Embryonic facial prominence (tissue), 1 donor: ENCODE data around the gene CD9.
A peak's percentile ranks its signal among the peaks of the same experiment; 100 is the strongest.
"Not testable (repeated sequence)": the region's sequence is repeated elsewhere in the genome, so short reads cannot be mapped to it uniquely, and the experiment has no call there.

Experiments used
- DNase-seq: peaks from one replicate; pipeline ENCODE4 v3.0.0-alpha.2; 2016; ENCODE audit errors: extremely low spot score

CD9 gene

DNA sequence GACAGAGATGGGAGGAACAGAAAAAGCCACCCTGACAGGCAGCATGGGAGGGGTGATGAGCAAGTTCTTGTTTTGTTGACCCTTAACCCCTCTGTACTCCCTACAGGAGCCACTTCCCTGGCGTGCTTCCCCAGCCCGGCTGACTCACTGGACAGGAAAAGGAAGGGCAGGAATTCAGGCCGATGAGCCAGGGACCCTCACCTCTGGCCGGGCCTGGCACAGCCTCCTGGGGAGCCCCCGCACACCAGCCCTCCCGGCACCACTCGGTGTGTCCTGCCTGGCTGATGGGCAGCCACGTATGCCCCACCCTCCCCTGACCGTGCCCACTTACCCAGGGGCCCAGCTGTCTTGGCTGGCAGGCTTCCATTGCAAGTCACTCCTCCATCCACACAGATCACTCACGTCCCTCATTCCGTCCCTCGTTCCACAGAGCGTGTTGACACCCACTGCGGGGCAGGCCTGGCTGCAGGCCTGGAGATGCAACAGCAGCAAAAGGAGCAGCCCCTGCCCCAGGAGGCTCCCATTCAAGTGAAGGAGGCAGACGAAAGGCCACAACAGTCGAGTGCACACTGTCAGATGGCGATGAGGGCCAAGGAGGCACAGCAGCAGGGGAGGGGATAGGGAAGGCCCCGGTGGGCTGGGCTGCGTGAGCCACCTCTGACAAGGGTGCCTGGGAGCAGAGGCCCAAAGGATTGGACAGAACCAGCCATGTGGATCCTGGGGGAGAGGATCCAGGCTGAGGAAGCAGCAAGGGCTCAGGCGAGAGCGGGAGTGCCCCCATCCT is 19.7 kb upstream of the CD9 start:
- no peak for DNase-seq

DNA sequence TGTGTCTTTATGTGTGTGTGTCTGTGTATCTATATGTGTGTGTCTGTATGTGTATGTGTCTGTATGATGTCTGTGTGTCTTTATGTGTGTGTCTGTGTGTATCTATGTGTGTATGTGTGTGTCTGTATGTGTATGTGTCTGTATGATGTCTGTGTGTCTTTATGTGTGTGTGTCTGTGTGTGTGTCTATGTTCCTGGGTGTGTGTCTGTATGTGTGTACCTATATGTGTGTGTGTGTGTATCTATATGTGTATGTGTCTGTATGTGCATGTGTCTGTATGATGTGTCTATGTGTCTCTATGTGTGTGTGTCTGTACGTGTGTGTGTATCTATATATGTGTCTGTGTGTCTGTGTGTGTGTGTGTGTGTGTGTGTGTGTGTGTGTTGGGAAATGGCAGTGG is 19.0 kb upstream of the CD9 start:
- no peak for DNase-seq

DNA sequence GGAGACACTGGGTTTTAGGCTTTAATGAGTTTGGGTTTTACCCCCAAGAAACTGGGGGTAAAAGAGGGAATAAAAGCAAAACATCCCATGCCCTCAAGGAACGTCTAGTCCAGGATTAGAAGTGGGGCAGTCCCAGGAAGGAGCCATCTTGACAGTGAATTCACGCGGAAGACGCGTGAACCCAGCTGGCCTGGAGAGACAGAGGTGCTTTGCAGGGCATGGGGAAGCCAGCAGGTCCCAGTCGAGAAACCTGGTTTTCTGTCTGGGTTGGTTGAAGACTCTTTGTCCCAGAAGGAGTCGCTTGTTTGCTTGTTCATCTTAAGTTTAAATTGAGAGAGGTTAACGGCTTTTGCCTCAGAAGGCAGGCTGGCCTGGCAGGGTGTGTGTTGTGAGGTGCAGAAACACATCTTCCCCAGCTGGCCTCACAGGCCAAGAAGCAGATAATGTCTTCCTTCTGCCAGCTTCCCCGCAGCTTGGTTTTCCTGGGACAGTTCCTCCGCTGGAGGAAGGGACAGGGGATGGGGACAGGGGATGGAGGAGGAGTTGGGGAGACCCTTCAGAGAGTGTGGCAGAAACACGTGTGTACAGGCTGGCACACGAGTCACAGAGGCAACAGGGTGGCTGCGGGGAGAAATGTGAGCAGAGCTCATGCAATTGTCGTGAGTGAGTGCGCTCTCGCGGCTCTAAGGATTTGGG is 18.5 kb upstream of the CD9 start:
- no peak for DNase-seq

DNA sequence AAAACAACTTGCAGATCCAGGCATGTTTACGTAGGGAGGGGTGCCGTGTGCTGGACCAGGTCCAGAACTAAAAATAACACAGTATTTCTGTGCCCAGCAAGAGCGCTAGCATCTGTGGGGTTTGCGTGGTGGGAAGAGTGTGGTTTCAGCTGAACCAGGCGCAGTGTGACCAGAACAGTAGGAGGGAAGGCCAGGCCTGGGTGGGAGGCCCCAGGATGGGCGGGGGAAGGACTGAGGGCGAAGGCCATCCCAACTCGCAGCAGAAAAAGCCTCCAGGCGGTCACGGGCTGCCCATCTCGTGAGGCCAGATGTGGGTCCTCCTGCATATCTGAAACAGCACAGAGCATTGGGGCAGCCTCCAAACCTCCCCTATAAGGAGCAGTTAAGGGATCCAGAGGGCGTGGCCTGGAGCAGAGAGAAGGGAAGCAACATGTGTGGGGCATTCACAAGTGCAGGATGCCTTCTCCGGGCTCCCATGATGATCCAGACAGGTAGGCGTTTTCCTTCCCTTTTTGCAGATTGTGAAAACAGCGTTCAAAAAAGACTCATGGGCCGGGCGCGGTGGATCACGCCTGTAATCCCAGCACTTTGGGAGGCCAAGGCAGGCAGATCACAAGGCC is 17.8 kb upstream of the CD9 start:
- peak; percentile 72 for DNase-seq

DNA sequence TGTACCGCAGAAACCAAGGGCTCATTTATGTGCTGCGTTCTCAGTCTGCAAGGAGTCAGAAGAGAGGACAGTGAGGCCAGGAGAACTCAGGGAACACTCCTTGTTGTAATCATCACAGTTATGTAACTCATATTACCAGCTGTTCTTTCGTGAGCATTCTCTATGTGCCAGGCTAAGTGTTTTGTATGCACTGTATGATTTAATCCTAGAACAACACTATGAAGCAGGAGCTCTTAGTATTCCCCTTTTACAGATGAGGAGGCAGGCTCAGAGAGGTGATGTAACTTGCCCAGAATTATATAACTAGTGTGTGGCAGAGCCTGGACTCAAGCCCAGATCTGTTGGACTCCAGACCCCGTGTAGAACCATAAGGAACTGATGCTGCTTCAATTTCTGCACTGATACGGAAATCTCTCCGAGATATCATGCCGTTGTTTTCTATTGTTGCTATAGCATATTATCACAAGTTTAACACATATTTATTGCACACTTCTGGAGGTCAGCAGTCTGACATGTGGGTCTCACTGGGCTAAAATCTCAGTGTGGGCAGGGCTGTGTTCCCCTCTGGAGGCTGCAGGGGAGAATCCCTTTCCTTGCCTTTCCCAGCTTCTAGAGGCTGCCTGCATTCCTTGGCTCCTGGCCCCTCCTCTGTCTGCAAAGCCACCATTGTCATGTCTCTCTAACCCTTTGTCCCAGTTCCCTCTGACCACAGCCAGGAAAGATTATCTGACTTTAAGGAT is 16.3 kb upstream of the CD9 start:
- DNase-seq: no peak

DNA sequence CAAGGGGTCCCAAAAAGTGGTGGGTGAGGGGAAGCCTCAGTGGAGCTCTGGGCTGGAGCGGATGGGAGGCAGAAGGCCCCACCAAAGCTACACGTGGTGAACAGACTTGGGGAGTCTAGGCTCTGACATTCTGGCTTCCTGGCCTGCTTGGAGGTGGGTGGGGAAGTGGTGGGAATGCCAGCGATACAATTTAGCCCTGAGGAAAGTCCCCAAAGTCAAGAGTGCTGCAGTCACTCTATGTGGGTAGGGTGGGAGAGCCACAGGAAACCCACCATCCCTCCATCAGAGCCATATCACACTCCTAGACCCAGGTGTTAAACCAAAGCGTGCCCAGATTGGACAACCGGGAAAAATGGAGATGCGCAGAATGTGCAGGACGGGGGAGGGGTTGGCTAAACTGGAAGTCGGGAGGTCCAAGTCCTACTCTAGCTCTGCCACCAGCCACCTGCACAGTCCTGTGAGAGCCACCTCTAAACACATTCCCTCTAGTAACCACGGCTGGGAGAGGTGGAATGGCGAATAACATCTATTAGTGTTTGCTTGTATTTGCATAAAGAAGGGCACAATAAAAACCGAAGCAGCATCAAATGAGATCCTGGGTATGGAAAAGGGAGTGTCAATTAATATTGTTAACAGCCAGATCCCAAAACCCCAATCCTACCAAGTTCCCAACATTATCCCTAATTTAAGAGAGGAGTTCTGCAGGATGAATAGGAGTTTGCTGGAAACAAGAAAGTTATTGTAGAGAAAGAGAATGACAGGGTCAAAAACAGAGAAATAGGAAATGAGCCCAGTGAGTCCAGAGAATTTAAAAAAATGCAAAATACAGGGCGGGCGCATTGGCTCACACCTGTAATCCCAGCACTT is 14.0 kb upstream of the CD9 start:
- no peak for DNase-seq

DNA sequence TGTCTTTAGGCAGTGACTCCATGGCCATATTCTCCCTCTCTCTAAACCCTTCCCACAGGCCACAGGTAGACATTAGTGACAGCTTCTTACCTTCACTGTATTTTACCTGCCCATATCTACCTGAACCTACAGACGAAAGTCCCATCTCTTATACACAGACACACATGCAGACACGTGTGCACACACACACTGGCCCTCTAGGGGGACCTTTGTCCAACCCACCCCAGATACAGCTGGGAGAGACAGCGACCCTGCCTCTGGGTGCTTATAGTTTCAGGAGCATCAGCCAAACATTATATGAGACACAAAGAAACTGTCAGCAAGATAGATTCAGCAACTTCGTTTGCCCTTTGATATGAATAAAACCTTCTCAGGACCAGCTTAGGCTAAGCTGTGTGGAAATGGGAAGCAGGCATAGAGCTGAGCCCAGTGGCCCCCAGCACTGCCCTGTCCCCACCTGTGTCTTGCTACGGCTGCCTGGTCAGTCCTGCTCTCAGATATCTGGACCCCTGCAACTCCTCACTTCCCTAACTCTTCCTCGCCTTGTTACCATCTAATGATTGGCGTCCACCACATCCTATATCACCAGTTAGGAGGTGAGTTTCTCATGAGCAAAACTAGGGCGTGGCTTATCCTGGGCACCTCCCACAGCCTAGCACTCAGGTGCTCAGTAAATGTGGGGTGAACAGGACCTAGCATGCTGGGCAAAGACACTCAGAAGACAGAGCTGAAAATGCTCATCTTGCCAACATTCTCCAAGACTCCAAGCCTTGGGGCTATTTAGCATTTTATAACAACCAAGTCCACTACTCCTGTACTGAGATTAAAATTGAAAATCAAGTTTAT is 12.0 kb upstream of the CD9 start:
- no peak for DNase-seq

DNA sequence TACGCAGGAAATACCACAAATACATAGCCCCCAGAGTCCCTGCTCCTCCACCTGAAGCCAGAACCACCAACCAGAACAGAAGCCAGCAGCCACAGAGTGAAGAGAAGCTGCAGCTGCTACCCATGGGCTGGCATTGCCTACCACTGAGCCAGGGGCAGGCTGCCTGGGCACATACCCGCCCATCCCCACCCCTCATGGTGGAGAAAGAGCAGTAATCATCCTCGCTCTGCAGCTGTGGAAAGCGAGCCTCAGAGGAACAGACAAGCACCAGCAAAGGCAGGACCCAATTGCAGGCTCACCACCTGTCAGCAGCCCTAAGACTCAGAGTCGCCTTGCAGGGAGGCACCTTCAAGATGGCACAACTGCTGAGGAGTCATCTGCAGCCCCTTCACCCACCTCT is 11.2 kb upstream of the CD9 start:
- DNase-seq: no peak

DNA sequence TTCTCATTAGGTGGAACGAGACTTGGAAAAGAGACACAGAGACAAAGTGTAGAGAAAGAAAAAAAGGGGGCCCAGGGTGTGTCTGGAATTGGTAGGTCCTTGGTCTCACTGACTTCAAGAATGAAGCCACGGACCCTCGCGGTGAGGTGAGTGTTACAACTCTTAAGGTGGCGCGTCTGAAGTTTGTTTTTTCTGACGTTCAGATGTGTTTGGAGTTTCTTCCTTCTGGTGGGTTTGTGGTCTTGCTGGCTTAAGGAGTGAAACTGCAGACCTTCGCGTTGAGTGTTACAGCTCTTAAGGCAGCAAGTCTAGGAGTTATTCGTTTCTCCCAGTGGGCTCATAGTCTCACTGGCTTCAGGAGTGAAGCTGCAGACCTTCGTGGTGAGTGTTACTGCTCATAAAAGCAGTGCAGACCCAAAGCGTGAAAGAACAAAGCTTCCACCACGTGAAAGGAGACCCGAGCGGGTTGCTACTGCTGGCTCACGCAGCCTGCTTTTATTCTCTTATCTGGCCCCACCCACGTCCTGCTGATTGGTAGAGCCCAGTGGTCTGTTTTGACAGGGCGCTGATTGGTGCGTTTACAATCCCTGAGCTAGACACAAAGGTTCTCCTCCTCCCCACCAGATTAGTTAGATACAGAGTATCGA is 10.1 kb upstream of the CD9 start:
- not testable (repeated sequence) for DNase-seq

DNA sequence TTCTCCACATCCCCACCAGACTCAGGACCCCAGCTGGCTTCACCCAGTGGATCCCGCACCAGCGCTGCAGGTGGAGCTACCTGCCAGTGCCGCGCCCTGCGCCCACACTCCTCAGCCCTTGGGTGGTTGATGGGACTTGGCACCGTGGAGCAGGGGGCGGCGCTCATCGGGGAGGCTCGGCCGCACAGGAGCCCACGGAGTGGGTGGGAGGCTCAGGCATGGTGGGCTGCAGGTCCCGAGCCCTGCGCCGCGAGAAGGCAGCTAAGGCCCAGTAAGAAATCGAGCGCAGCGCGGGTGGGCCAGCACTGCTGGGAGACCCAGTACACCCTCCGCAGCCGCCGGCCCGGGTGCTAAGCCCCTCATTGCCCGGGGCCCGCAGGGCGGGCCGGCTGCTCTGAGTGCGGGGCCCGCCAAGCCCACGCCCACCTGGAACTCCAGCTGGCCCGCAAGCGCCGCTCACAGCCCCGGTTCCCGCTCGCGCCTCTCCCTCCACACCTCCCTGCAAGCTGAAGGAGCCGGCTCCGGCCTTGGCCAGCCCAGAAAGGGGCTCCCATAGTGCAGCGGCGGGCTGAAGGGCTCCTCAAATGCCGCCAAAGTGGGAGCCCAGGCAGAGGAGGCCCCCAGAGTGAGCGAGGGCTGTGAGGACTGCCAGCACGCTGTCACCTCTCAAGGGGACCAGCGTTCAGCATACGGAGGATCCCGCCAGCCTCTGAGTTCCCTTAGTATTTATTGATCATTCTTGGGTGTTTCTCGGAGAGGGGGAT is 9.3 kb upstream of the CD9 start:
- DNase-seq: not testable (repeated sequence)

DNA sequence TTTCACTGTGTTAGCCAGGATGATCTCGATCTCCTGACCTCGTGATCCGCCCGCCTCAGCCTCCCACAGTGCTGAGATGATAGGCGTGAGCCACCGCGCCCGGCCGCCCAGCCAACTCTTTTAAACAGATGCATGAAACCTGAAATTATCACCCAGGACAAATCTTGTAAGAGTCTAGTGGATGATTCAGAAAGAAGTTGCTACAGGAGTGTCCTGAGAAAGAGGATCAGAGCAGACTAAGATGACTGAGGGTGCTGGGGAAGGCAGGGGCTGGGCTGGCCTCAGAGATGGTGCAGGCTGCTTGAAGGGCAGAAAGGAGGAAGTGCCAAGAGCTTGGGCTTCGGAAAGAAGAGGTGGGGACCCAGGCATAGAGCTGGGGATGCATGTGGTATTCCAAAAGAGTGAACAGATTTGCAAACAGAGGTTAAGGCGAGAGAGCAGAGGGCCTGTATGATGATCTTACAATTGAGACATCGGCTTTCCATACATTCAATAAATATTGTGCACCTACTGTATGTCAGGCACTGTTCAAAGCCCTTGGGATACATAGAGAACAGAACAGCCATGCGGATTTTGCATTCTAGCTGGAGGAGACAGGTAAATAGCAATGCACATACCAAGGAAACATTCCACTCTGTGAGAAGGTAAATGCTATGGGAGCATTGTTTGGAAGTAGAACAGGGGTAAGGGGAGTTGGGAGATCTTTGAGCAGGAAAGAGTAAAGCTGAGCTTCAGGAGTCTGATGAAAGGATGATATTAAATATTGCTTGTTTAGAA is 7.4 kb upstream of the CD9 start:
- DNase-seq: no peak

DNA sequence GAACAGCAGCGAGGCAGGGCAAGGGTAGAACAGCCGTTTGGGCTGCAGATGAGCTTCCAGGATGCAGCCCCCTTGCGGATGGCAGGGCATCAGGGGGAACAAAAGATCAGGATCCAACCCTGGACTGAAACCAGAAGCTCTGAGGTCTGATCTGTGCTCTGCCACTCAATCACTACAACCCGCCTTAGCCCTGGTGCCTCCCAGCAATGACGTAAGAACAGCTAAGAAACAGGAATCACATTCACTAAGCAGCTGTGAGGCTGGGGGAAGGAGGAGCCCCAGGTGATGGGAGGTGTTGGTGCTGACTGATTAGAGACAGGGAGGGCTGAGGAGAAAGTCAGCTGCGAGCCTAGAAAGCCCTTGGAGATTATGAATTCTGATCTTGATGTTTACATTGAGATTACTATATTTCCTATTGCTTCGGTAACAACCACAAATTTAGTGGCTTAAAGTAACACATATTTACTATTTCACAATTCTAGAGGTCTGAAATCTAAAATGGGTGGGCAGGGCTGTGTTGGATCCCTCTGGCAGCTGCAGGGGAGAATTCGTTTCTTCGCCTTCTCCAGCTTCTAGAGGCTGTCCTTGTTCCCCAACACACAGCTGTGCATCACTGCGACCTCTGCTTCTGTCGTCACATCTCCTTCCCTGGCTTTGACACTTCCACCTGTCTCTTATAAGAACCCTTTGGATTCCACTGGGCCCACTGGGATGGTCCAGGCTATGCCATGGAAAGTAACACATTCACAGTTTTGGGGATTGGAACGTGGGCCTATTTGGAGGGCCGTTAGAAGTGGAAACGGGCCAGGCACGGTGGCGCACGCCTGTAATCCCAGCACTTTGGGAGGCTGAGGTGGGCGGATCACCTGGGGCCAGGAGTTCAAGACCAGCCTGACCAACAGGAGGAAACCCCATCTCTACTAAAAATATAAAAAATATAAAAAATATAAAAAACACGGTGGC is 6.1 kb upstream of the CD9 start:
- peak; percentile 61 for DNase-seq

DNA sequence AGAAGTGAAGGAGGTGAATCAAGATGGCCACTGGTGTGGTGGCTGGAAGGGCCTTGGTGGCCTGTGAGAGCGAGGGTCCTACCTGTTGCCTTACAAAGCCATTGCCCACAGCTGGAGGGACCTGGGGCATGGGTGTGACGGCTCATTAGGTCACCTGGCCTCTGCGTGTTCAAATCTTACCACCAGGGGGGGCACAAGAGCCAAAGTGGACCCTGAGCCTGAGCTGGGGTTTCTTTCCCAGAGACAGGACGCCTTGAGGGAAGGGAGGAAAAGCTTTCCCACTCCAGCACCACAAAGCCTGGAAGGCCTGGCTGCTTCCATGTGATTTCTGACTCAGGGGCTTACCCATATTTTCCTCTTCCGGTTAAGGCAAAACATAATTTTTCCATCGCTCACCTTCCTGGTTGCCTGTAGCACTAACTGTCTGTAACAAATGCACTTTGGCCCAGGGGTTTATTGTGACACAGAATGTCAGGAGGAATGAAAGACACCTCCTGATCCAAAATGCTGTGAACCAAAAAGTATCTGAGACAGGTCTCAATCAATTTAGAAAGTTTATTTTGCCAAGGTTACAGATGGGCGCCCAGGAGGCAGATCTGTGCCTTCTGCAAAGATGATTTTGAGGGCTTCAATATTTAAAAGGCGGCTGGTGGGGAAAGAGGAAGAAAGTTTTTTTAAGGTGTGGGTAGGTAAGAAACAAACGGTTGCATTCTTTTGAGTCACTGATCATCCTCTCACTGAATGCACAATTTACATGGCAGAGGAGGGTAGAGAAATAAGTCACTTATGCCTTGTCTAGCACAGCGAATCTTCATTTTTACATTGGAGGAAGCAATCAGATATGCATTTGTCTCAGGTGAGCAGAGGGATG is 4.3 kb upstream of the CD9 start:
- DNase-seq: peak; percentile 74

DNA sequence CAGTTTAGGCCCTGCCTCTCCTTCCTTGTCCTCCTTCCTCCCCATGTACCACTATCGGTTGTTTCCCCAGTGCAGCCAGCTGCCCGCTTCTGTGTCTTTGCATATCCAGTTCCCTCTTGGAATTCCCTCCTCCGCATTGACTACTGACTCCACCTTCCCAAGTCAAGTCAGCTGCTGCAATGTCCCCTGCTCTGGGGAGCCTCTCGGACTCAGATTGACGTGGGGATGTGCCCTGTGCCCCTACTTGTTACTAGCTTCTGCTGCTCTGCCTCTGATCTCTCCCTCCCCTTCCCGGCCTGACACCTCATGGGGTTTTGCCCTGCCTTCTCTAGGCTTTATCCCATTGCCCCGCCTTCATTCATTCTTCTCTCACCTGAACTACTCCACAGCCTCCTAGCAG is 2.1 kb upstream of the CD9 start:
- DNase-seq: no peak

DNA sequence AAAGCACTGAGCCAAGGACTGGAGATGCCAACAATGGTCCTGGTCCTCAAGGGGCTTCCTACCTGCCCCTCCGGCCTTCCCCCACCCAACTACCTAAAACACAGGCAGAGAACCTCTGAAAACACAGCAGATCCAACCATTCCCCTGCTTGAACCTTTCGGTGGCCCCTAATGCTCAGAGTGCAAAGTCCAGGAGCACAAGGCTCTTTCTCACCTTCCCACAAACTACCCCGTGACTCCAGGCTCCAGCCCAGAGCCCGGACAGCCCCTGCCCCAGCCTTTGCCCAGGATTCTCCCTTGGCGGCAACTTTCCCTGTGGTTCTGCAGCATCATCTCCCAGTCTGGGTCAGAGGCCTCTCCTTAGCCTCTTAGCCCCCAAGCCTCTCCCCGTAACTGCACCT is 1.6 kb upstream of the CD9 start:
- no peak for DNase-seq

DNA sequence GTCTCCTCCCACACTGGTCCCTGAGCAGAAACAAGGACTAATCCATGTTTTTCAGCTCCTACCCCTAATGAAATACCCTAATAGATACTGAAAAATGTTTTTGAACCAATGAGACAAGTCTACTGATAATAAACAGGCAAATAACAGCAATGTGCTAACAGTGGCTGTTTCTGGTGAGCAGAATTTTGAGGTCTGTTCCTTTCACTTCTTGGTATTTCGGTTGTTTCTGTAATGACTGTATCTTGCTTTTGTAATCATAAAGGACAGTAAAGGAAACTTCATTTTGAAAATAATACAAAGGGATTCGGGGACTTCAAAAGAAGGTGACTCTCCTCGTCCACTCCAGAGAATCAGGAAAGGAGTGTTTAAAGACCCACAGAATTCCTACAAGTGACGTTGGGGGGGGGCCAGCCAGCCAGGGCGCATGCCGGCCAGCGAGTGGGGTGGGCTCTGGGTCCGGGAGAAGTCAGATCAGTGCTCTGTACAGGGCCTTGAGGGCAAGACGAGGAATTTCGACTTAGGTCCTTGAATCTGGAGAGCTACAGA is 1.1 kb upstream of the CD9 start:
- no peak for DNase-seq
